HUDEP-2 (cell line): ENCODE results near the gene MIS12.

Source experiments
- DNase-seq, 76 experiments: peaks; one replicate each; lab custom pipeline; 2025; ENCODE audit not compliant: unreplicated experiment in 76 of 76; lab: John Stamatoyannopoulos, UW

The MIS12 gene, protein sequence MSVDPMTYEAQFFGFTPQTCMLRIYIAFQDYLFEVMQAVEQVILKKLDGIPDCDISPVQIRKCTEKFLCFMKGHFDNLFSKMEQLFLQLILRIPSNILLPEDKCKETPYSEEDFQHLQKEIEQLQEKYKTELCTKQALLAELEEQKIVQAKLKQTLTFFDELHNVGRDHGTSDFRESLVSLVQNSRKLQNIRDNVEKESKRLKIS

DNA sequence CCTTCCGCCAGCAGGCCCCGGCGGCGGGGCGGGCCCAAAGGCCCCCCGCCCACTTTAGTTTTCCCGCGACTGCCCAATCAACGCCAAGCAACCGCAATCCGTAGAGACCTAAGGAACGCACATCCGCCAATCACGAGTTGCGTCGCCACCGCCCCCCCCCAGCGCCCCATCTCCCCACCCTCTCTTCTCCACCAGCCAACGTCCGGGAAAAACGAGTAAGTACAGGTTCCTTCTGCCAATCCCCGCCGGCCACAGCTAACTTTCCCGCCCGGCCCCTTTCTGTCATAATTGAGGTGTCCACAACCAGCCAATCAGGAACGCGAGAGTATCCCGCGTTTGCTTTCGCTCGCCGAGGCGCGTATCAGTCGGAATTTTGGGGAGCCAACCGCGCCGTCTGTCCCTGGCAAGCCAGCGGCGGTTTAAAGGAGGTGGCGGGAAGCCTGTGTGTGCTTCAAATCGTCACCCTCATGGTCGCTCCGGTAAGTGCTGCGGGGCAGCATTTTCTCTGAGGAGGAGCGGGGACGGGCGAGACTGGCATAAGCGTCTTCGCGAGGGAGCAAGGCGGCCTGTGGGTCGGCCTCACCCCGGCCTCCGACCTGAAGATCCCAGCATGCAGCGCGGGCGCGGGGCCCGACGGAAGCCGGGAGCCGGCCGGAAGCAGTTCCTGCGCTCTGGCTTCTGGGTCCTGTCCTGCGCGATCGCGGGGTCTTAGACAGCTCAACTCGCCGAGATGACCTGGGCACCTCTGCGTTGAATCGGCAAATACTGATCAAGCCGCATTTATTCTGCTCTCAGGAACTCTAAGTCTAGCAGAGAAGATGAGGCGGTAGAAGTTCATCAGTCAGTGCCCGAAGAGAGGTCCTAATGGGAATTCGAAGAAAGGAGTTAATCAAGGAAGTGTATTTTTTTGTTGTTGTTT lies at the start of gene MIS12:
Gene MIS12, plus strand, starts transcription at position 361 of the 919 bp plus-strand sequence. CDS start 2,297 bp downstream, outside the sequence.
- peak in 75 of 76 experiments; percentile 84 to 99 (median 96) for DNase-seq

DNA sequence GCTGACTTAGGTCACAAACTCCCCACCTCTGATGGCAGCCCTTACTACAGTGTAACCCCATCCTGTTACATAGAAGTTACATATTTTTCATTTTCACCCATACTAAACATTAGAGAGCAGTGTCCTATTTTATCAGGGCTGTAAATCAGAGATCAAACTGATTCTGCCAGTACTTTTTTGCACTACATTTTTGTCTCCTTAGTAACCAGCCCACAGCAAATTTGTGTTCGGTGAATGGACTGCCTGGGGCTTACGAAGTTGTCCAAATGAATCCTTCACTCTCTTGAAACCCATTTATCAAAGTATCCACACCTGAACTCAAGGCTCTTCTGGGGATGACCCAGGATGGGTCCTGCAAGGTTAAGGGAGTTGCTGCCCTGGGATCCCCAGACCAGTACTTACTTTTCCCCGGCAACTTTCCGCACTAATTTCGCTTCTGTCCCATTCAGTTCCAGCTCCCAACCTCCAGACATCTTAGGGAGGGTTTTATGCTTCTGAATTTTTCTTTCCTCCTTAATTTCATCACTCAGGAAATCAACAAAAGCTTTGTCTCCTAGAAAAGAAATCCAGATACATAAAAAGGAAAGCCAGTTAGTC lies 48.5 kb upstream of the MIS12 start:
- DNase-seq = no peak

DNA sequence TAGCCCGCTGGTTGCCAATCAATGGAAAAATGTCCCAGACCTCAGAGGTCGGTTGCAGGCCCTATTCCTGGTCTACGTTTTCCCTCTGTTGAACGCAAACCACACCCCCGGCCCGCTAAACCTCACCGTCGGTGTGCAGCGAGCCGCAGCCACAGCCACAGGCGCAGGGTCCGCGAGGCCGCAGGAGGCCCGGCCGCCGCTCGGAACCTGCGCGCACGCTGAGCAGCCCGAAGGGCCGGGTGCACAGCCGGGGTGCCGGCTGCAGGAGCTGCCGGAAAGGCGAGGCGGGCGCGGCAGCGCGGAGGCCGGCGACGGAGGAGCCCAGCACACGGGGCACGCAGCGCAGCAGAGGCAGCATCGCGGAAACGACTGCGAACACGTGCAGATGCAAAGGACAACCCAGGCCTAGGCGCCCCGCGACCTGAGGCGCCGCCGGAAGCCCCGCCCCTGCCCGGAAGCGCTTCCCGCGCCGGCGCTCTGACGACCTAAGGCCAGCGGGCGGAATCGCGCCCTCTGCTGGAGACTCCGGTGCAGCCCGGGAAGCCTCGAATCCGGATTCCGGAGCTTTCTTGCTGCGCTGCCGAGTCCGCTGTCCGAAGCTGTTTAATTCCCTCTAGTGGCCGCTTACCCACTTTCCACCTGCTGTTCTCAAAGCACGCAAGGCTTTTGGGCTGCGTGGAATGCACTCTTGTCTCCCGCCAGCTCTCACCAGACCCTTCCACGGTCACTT lies 47.5 kb upstream of the MIS12 start, which contains the start of gene C1QBP:
Gene C1QBP, minus strand, starts transcription at position 440 of the 730 bp plus-strand sequence. Its CDS starts 82 bp downstream, at position 358.
- peak in 74 of 76 experiments; percentile 42 to 94 (median 84) for DNase-seq

DNA sequence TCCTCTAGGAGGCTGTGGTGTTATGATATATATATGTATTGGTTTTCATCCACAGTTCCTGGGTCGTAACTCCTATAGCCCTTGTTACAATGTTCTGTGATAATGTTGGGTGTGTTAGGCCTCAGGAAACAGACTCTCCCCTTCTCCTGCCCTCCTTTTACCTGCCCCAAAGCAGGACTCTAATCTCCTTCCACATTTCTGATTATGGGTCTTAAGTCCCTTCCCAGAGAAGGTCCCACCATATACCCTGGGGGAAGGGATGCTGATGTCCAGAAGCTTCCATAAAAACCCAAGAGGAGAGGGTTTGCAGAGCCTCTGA lies 47.0 kb upstream of the MIS12 start:
- DNase-seq = no peak

DNA sequence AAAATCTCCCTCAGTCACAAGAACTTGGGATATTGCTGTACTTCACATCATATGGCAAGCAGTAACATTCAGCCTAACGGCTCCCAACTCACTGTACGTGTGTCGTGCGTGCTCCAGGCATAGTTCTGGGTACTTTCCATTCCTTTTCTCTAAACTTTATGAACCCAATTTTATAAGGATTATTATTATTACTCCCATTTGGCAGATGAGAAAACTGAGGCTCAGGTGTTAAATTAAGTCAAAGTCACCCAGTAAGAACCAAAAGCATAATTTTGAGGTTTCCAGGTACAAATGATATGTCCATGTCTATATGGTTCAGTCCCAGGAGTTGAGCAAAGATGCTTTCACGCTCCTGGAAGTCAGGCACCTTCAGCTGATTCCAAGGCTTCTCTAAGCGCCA lies 42.6 kb upstream of the MIS12 start:
- DNase-seq = no peak

DNA sequence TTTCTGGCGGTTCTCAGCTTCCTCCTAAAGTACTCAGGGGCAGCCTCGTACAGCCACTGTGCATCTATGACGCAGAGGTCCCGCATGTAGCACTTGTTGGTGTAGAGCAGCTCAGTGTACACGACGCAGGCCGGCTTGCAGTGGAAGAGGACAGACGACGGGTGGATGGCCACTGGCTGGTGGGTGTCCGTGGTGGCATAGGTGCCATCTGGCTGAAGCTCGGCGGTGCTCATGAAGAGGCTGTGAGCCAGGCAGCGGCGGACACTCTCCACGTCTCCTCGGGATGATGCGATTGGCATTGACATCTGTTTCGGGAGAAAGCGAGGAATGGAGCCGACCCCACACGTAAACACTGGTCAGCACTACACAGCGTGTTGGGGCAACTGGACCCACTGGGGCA lies 42.2 kb upstream of the MIS12 start:
- DNase-seq = no peak

DNA sequence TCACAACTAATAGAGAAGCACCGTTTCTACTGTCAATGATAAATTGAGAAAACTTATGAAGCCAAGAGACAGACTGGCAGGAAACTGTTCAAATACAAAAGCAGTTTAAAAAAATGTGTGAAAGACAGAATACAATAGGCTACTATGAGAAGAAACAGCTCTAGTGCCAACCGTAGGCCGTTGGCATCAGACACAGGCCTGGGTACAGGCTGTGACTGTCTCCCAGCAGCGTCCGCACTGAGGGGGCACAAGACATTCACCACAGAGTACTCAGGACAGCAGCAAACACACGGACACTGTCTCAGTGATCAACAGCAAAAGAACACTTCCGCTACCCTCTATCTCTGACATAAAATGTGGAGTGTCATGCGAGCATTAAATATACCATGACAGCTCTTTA lies 39.6 kb upstream of the MIS12 start:
- no peak for DNase-seq

DNA sequence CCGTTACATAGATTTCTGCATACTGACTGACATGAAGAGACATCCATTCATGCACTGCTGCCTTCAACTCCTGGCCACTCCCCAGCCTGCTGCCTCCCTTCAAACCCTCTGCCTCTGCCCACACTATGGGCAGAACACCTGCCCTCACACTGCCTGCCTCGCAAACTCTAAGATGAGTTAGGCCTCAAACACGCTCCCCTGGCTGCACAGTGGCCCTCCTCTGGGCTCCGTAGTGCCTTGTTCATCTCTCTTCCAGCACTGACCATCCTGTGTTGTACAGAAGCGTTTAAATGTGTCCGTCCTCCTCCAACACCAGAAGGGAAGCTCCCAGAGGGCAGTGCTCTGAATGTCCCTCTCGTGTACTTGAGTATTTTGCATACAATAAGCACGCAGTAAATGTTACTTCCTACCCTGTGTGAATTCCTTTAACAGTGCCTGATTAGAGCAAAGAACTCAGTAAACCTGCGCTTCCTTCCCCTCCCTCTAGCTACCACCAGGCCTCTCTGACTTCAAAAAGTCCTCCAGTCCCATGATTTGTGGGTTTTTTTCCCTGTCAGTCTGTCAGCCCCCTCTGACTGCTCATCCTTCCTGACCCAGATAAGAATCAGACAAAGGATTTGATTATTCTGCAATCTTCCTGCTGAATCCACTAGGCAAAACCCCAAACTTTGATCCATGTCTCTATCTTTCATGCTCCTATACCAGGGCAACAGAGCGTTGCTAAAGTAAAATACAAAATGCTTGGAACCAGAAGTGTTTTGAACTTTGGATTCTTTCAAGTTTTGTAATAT lies 21.5 kb upstream of the MIS12 start:
- DNase-seq = no peak

DNA sequence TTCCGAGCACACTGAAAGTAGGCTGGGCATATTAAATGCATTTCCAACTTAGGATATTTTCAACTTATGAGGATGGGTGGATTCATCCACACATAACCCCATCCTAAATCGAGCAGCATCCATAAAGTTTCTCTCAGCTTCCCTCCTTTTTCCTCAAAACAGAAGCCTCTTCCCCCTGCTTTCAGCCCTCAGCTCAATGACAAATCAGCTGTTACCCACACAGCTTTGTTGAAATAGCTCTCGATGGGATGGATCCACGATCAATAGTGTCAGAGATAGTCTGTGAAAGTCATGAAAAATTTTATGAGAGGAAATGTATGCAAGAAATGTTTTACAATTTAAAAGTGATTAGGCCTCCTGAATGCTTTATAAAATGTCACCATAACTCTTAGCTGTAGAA lies 20.1 kb upstream of the MIS12 start:
- no peak for DNase-seq

DNA sequence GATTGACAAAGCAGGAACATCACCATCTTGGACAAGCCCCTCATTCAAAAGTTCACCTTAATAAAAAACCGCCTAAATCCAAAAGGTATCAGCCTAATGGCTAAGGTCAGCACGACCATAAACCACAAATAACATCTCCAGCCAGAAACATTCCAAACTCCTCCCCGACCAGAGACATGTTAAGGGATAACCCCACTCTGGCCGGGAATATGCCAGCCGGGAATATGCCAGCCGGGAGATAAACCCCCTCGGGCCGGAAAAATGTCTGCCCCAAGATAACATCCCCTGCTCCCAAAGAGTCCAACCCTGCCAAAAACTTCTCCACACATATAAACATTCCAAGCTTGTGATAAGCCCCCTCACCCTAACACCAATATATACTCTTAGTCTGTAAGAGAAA lies 18.9 kb upstream of the MIS12 start:
- DNase-seq = no peak

DNA sequence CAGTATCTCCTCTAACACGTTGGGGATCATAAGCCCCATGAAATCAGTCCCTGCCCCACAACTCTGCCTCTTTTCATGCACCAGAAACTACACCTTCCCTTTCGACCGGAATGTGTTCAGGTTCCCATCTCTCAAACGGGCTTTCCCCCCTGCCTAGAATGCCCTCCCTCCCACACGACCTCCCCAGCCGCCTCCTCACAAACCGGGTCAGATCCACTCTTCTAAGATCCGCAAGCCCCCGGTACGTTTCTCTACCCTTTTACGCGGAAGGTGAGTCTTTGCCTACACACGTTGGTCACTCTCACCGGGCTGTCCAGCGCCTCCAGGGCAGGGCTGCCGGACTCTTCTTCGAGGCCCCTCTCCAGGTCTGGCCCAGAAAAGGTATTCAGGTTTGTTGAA lies 18.3 kb upstream of the MIS12 start:
- peak in 7 of 76 experiments; percentile 2 to 30 (median 9) for DNase-seq

DNA sequence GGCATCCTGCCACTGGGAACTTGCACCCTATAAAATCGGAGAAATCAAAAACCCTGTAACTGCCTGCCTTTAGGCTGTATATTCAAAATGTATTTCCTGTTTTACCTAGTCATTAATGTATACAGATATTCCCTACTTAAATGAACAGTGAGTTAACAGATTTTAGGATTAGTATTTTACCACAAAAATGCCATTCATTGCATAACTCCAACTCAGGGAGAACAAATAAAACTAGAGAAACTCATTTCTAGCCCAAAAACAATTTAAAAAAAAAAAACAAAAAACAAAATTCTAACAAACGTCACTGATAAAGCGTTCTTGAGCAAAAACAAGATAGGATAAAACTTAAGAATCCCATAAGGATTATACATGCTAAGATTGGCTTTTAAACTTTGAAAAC lies 13.9 kb upstream of the MIS12 start:
- DNase-seq = no peak

DNA sequence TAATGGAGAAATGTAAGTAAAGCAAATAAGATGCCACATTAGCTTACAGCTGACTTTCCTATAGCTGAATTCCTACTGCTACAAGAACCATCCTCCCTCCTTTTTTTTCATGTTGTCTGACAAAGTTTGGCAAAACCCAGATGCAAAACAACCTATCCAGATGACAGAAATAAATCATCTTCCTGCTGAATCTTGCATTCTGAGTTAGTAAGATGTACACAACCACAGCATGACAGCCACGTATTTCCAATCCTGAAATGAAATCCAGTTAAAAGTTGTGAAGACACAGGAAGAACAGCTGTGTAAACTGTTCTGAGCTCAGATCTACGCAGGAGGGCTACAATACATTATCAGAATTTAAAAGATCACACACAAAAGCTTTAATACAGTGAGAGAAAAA lies 12.5 kb upstream of the MIS12 start:
- no peak for DNase-seq

DNA sequence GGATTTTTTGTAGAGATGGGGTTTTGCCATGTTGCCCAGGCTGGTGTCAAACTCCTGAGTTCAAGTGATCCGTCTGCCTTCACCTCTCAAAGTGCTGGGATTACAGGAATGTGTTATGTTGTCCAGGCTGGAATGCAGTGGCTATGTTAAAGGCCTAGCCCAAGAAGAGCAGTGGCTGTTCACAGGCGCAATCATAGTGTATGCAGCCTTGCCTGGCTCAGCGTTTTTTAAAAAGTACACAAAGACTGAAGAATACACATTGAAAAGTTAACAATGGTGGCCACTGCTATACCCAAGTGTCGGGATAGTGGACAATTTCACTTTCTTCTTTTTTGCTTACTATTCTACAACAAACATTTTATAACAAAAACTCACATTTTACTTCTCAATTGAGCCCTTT lies 7.4 kb upstream of the MIS12 start:
- DNase-seq = no peak

DNA sequence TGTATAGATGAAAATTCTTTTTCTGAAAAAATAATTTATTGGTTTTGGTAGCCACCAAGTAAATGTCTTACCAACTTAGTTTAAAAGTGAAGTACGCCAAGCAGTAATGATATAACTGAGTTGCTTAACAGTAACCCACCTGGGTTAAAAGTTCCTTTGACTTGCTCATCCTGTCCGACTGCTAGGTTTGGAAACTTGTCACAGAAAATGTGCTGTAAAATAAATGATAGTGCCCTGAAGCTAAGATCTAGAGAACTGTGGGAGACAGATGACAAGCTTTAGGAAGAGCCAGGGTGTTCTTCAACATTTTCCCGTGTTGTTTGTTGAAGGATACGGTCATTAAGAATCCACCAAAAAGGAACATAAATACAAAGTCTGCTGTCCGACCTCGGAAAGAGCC lies 5.4 kb upstream of the MIS12 start:
- DNase-seq = no peak

DNA sequence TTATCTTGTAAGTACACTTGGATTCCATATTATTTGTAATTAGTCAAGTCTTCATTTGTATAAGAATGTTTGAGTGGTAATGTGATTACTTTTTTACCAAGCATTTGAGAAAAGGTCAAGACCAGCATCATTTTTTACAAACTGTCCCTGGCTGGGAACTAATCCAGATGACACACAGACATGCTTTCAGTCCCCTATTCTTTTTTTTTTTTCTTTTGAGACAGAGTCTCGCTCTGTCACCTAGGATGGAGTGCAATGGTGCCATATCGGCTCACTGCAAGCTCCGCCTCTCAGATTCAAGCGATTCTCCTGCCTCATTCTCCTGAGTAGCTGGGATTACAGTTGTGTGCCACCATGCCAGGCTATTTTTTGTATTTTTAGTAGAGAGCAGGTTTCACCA lies 4.9 kb upstream of the MIS12 start:
- DNase-seq = no peak

DNA sequence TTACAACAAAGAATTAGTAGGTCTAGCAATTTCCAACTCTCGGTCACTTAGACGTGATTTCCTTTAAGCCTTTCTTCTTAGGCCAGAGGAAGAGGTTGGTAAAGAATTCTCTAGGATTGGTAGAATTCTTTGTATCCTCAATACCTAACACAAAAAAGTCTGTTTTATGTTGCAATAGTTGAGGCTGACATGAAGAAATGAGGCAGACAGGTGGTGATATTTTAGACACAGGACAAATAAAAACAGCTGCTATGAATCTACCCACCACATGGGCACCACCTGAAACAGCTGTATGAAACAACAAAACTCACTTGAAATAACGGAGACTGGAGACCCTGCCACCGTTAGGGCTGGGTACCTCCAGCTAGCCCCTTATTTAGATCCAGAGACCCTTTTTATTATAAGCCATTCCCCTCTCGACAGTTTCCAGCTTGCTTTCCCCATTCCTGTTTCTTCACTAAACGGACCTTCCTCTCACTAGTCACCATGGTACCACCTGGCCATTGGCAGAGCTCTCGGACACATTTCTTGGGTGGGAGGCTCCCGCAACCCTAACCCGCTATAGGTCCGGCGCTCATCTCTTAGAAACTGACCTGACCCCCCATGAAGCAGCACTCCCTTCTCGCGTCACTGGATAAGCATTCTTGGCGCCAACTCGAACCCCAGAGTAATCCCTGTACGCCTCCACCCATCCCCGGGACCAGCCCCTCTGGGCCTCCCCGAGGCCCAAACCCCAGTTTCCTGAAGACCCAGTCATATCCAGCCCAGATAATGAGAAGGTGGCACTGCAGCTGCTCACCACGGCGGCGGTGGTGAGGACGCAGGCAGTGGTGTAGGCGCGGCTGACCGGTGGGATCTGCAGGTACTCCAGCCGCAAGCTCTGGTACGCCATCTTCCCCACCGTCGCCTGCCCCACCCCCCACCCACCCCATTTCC lies 828 bp upstream of the MIS12 start, which contains the start of gene DERL2:
Gene DERL2, minus strand, starts transcription at position 909 of the 936 bp plus-strand sequence. Its CDS starts 17 bp downstream, at position 892.
- peak in 18 of 76 experiments; percentile 17 to 69 (median 50) for DNase-seq

DNA sequence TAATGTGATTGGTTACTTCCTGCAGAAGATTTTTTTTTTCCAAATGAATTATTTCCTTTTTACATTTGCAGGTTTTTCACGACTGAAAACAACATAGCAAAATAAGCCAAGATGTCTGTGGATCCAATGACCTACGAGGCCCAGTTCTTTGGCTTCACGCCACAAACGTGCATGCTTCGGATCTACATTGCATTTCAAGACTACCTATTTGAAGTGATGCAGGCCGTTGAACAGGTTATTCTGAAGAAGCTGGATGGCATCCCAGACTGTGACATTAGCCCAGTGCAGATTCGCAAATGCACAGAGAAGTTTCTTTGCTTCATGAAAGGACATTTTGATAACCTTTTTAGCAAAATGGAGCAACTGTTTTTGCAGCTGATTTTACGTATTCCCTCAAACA lies 2.4 kb downstream of the MIS12 start:
- DNase-seq = no peak

DNA sequence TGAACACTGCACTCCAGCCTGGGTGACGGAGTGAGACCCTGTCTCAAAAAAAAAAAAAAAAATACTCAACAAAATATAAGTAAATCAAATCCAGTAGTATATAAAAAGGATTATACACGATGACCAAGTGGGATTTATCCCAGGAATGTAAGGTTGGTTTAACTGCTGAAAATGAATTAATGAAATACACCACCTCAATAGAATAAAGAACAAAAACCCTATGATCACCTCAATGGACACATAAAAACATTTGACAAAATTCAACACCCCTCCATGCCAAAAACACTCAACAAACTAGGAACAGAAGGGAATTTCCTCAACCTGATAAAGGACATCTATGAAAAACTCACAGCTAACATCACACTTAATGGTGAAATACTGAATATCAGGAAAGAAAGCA lies 6.6 kb downstream of the MIS12 start:
- DNase-seq = no peak
